ENCODE results near the gene HRK.

GRCh38 chr12:116918464-116918863, 37.2 kb upstream of the HRK start:
- TF ChIP-seq CTCF (IDR thresholded peaks at IDR 0.05; ENCODE audit: low read depth, low read length) = no peak
- TF ChIP-seq EZH2phosphoT487 (IDR thresholded peaks at IDR 0.05; ENCODE audit: low read depth) = no peak
